Uterus (tissue), 2 donors: Measurements from ENCODE around the gene ATP6V1B1.

Experiments used
- POLR2A ChIP-seq, 2 donors: fragments of 450-650 bp; IDR thresholded peaks; one replicate each; pipeline ENCODE4 v1.6.1; 2016; ENCODE audit warnings: antibody characterized with exemption in 2 of 2, mild to moderate bottlenecking in 1 of 2, moderate library complexity in 1 of 2
- TF ChIP-seq, protein P1 (sequence below), 4 experiments: fragments of 200-600 bp in 2 of 4; fragments of 450-650 bp in 2 of 4; sonication (generic) in 2 of 4; IDR thresholded peaks; one replicate each; pipeline ENCODE4 v1.5.1; 2016 to 2019; ENCODE audit warnings: antibody characterized with exemption in 4 of 4, mild to moderate bottlenecking in 2 of 4, moderate library complexity in 1 of 4

DNA sequence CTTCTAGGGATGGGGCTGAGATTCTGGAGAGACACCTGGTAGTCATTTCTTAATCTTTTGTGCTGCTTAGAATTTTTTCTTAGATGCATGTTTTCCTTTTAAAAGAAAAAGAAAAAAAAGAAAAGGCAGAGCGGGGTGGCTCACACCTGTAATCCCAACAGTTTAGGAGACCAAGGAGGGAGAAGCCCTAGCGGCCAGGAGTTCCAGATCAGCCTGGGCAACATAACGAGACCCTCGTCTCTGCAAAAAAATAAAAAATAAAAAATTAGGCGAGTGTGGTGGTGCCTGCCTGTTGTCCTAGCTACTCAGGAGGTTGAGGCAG lies 46.0 kb upstream of the ATP6V1B1 start:
- TF ChIP-seq, protein P1, sequence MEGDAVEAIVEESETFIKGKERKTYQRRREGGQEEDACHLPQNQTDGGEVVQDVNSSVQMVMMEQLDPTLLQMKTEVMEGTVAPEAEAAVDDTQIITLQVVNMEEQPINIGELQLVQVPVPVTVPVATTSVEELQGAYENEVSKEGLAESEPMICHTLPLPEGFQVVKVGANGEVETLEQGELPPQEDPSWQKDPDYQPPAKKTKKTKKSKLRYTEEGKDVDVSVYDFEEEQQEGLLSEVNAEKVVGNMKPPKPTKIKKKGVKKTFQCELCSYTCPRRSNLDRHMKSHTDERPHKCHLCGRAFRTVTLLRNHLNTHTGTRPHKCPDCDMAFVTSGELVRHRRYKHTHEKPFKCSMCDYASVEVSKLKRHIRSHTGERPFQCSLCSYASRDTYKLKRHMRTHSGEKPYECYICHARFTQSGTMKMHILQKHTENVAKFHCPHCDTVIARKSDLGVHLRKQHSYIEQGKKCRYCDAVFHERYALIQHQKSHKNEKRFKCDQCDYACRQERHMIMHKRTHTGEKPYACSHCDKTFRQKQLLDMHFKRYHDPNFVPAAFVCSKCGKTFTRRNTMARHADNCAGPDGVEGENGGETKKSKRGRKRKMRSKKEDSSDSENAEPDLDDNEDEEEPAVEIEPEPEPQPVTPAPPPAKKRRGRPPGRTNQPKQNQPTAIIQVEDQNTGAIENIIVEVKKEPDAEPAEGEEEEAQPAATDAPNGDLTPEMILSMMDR (IDR thresholded peaks at IDR 0.05), result no peak
- TF ChIP-seq POLR2A (IDR thresholded peaks at IDR 0.05), result no peak
